GM18505 (cell line): ENCODE results near the gene RBMS3.

ENCODE experiments used
- ATAC-seq: cut with Tn5 transposase; IDR thresholded peaks from one replicate; pipeline ENCODE4 v1.9.1; 2021; ENCODE audit not compliant: unreplicated experiment
- POLR2A ChIP-seq: IDR thresholded peaks from 4 replicates; pipeline ENCODE4 v1.6.1; 2011; ENCODE audit warnings: borderline replicate concordance; ENCODE audit not compliant: insufficient read depth, insufficient read length; ENCODE audit errors: extremely low read depth

Gene RBMS3

DNA sequence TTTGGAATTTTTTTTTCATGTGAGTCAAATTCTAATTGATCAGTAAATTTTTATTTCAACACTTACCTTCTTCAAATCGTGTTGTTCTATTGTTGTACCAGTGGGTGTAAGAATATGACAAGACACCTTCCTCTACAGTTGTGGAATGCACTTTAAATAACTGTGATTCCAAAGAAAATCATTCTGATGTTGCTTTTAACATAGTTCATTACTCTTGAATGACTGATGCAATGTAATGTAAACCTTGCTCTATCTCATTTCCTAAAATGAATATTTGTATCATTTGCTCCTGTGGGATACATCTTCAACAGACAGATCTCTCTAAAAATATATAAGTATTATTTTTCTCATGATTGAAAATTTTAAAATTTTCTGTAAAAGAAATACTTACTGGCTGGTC, 313.4 kb downstream of the RBMS3 start:
- TF ChIP-seq POLR2A, result no peak
- ATAC-seq, result no peak

DNA sequence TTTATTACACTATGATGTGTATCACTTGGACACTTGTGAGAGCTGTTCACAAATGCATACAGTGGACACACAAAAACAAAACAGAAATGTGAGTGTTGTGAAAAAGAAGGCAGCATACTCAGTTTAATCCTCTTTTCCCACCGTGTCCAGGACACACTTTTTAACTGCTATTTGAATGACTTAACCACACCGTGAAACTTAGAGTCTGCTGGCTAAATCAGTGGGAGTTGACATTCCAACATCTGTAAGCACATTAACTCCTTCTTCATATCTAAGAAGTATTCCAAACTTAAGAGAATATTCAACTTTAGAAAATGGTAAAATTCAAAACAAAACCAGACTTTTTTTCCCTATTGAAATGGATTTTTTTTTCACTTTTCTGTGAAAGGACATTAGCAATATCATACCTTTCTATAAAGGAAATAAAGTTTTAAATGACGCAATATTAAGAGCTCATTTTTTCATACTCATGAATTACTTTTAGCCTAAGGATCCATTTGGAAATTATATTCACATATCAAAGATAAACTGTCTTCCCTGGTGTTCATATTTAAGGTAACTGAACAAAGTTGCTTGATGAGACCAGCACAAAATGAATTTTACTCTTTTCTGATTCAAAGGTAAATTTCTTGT, 316.6 kb downstream of the RBMS3 start:
- TF ChIP-seq POLR2A, result no peak
- ATAC-seq, result no peak

DNA sequence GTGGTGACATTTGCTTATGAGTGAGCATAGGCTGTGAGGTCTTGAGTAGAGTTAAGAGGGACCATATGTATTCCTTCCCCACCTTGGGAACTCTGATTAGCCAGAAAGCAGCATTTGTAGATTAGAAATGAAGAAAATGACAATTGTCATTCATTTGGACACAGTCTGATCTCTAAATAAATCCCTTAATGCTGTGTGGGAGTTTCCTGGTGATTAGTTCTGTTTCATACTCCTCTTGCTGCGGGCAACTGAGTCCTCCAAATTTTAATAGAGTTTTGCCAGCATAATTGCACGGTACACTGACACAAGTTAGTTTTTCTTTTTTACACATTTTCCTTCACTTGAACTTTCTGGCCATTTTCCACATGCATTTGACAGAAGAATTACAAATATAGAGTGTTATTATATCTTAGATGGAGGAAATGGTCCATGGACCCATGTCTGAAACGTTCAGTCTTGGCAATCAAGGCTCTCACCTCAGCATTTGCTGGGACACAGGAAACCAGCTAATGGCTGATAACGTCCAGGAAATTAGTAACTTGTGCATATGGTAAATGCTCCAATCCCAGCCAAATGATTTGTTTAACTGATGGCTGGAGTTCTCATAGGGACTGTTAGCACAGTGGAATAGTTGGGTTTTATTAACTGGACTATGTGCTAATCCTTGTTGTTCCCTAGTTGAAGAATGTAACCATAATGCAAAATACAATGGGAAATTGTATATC, 321.2 kb downstream of the RBMS3 start:
- TF ChIP-seq POLR2A, result no peak

DNA sequence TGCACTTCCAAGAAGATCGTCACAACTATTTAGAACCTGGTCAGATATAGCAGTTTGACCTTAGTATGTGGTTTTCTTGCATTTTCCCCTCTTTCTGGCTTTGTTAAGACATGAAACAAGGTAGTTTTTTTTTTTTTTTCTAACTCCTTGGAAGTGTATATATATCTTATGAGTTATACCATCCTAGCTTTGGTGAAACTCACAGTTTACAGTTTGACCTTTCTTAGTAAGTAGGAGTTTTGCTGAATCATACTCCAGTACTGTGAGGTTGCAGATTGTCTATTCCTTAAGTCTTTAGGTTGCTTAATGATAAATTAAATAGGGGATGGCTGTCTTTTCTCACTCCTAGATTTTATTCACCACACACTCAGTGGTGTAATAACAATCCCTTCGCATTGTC, 325.0 kb downstream of the RBMS3 start:
- TF ChIP-seq POLR2A, result no peak
- ATAC-seq, result no peak

More for the DNA sequence above, 321.2 kb downstream of the RBMS3 start:
- ATAC-seq, result no peak

DNA sequence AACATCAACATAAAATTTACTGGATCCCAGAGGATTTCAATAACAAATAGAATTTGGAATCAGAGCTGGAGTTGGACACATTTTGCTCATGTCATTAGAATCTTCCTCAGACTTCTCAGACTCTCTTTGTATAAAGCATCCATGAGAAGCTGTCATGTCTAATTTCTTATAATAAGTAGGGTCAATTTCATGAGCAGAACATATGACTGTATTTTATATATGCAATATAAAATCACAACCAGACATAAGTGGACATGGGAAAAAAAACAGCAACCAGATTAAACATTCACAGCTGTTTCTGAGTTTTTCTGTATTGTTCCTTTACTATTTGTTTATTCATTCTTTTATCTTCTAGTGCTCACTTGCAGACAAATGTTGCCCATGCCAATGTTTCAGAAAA, 325.5 kb downstream of the RBMS3 start:
- no peak for ATAC-seq
- no peak for TF ChIP-seq POLR2A

DNA sequence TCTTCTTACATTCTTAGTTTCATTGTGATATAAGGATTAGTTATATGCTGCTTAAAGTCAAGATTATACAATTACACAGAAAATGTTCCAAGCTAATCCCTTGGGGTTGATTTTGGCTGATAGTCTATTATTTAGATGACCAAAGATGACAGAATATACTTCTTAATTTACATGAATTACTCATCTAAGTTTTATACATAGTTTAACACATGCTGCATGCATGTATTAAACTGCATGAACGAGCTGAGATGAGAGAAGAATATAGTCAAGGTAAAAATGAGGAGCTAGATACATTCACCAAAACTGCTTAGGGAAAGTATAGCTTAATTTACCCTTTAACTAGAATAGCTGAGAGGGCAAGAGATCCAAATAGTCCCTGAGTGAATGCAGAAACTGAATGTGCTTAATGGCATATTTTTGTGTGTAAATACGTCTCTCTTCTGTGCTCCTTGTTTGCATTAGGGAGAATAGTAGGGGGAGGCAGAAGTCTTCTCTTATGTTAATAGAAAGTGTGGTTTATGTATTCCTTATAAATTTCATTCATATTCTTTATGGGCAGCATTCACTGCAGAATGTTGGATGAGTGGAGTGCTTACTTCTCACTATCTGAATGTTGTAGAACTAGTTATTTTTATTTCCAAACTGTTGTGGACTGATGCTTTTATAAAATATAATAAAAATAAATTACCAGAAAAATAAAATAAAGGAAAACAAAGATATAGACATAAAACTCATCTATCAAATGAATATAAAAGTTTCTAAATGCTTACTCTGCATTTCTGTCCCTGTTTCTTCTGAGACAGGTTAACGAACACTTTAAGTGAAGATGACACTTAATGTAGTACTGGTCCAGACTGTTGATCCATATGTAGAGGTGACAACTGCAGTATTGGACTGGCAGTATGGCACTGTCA, 327.8 kb downstream of the RBMS3 start:
- ATAC-seq, result no peak
- TF ChIP-seq POLR2A, result no peak

DNA sequence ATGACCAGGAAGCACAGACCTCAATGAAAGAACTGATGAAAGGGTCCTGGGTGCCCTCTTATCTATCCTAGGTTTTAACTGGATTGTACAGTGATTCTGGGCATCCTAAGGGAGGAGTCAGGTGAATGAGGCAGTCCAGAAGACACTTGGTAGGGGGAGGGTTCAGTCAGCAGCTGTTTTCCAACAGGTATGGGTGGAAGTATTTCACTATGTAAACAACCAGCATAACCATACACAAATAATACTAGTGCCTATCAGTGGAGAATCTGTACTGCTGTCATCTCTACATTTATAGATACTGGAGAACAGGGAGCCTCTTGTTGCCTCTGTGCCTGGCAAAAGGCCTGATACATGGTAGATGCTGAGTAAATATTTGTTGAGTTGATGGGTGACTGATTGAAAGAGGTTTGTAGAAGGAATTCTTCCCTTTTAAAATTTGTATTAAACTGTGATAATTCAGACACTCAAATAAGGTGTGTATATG, 328.5 kb downstream of the RBMS3 start:
- no peak for TF ChIP-seq POLR2A
- no peak for ATAC-seq

DNA sequence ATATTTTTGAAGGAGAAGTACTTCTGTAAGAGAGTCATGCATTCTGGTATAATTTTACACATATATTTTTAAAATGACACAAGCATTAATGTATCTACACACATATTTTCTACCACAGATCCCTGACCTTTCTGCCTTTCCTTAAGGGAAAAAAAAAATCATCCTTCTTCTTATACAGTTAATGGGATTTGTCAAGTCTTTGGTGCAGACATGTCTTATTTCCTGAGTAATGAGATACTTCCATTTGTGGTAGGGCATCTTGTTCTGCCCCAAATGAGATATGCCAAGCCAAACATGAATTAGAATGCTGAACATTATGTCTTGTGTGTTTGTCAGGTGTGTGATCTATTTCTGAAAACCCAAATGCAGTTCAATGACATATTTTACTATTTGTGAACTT, 329.9 kb downstream of the RBMS3 start:
- no peak for TF ChIP-seq POLR2A
- no peak for ATAC-seq

DNA sequence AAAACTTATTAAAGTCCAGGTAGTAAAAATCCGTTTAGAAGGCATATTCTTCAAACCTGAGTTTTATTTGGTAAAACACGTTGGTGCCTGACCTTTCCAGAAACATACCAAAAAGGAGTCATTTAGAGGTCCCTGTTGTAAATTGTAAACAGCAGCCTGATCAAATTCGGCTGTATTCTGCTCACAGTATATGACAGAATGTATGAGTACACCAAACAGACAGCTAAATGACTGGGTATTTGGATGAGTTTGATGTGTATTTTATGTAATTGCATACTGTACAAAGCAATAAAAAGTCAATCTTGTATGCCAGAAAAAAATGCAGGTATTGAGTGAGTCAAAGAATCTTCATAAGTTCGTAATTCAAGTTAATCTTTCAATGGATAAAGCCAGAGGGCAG, 330.4 kb downstream of the RBMS3 start:
- TF ChIP-seq POLR2A, result no peak

DNA sequence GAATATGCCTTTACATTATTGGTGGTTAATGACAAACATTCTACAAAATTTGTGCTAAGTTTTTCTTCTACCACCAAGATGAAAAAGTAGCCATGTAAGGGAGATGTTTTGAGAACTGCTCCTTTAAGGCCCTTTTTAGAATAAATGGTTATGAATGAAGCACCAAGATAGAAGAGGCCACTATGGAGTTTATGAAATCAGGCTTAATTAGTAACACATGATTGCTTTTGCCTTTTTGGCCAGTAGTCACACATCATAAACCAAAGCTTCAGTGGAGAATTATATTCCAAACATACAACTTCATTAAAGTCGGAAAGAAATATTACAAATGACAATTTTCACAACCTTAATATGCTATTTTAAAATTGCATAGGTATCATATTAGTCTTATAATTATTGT, 331.7 kb downstream of the RBMS3 start:
- ATAC-seq, result no peak
- TF ChIP-seq POLR2A, result no peak

More for the DNA sequence above, 330.4 kb downstream of the RBMS3 start:
- ATAC-seq, result no peak

DNA sequence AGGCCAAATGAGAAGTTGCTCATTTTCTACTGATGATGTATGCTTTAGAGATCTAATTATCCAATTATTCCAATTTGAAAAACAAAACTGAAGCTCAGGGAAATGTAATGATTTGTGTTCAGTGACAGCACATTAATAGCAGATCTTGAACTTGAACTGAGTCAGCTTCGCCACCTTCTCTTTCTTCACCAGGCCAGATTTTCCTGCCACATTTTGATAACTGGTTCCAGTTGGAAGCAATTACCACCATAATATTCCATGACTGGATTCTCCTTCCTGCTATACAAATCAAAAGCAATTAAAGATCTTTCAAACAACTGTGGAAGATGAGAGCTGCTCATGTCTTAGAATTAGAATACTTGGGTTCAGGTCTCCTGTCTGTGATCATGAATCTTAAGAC, 334.1 kb downstream of the RBMS3 start:
- ATAC-seq, result no peak
- TF ChIP-seq POLR2A, result no peak

DNA sequence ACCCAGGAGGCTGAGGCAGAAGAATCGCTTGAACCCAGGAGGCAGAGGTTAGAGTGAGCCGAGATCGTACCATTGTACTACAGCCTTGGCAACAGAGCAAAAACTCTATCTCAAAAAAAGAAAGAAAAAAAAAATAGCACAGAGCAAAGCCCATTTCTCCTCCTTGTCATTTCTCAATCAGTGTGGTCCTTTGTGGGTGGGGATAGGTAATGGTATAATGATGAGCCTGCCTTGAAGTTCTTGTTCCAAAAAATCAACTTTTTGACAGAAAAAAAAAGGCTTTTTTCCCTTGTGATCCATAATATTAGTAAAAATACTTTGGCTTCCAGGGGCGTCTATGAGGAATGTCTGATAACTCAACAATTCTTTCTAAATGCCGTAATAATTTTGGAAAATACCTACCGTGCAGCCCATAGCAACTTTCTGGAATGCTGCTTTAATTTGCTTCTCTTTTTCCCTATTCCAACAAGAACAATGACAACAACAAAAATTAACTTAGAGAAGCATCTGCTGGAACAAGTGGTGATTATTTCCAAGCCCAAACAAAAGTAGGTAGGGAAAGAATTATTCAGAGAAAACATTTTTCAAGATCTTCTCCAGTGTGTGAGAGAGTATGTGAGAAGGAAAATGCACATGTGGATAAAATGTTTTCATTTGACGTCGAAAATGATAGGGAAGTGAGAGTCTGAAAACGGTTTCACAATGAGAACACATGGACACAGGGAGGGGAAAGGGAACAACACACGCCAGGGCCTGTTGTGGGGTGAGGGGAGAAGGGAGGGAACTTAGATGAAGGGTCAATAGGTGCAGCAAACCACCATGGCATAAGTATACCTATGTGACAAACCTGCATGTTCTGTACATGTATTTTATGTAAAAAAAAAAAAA, 337.8 kb downstream of the RBMS3 start:
- no peak for TF ChIP-seq POLR2A
- ATAC-seq, result no peak
